Ishikawa (cell line): ENCODE data around the gene GCM1.

ENCODE experiments used
- CEBPB ChIP-seq: IDR thresholded peaks from 2 replicates; pipeline ENCODE4 v1.6.1; 2012
- EGR1 ChIP-seq: IDR thresholded peaks from 2 replicates; pipeline ENCODE4 v1.6.1; 2012
- EP300 ChIP-seq: IDR thresholded peaks from 2 replicates; pipeline ENCODE4 v1.6.1; 2012; ENCODE audit warnings: borderline replicate concordance
- RAD21 ChIP-seq: IDR thresholded peaks from 2 replicates; pipeline ENCODE4 v1.6.1; 2012; ENCODE audit warnings: low read depth
- YY1 ChIP-seq: IDR thresholded peaks from 2 replicates; pipeline ENCODE4 v1.6.1; 2012; ENCODE audit warnings: low read depth
- TF ChIP-seq, protein P1 (sequence below): IDR thresholded peaks from 2 replicates; pipeline ENCODE4 v1.6.1; 2012; ENCODE audit warnings: low read depth, mild to moderate bottlenecking
- TF ChIP-seq, protein P2 (sequence below): IDR thresholded peaks from 2 replicates; pipeline ENCODE4 v1.6.1; 2012

DNA sequence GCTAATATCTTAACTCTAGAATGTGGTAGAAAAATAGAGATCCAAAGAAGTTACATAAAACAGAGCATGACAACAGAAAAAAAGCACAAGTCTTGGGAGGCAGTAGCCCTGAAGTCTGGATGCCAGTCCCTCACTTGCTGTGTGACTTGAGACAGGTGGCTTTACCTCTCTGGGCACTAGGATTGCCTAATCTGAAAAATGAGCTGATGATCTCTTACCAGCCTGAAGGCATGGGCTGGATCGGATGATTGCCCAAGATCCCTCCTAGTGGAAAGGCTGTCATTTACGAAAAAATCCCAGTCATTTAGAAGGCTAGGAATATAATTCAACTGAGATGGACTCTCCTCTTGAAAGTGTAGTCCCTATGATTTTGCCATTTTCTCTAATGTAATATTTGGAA, 10.9 kb upstream of the GCM1 start:
- TF ChIP-seq, protein P1, sequence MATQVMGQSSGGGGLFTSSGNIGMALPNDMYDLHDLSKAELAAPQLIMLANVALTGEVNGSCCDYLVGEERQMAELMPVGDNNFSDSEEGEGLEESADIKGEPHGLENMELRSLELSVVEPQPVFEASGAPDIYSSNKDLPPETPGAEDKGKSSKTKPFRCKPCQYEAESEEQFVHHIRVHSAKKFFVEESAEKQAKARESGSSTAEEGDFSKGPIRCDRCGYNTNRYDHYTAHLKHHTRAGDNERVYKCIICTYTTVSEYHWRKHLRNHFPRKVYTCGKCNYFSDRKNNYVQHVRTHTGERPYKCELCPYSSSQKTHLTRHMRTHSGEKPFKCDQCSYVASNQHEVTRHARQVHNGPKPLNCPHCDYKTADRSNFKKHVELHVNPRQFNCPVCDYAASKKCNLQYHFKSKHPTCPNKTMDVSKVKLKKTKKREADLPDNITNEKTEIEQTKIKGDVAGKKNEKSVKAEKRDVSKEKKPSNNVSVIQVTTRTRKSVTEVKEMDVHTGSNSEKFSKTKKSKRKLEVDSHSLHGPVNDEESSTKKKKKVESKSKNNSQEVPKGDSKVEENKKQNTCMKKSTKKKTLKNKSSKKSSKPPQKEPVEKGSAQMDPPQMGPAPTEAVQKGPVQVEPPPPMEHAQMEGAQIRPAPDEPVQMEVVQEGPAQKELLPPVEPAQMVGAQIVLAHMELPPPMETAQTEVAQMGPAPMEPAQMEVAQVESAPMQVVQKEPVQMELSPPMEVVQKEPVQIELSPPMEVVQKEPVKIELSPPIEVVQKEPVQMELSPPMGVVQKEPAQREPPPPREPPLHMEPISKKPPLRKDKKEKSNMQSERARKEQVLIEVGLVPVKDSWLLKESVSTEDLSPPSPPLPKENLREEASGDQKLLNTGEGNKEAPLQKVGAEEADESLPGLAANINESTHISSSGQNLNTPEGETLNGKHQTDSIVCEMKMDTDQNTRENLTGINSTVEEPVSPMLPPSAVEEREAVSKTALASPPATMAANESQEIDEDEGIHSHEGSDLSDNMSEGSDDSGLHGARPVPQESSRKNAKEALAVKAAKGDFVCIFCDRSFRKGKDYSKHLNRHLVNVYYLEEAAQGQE: no peak
- TF ChIP-seq EP300 (no peak), CEBPB (0 out of 2 replicates have a peak, but pooled peaks have one; percentile 51), EGR1 (no peak), RAD21 (no peak), YY1 (no peak)
- TF ChIP-seq, protein P2, sequence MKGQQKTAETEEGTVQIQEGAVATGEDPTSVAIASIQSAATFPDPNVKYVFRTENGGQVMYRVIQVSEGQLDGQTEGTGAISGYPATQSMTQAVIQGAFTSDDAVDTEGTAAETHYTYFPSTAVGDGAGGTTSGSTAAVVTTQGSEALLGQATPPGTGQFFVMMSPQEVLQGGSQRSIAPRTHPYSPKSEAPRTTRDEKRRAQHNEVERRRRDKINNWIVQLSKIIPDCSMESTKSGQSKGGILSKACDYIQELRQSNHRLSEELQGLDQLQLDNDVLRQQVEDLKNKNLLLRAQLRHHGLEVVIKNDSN: no peak
